Fibroblast of gingiva (primary cell): Measurements from ENCODE around the gene SIPA1.
"Not testable (repeated sequence)": the region's sequence is repeated elsewhere in the genome, so short reads cannot be mapped to it uniquely, and the experiment has no call there.

Experiments
- DNase-seq: peaks from one replicate; pipeline ENCODE4 v3.0.0-alpha.2; 2011; ENCODE audit warnings: low read depth

Gene SIPA1

DNA sequence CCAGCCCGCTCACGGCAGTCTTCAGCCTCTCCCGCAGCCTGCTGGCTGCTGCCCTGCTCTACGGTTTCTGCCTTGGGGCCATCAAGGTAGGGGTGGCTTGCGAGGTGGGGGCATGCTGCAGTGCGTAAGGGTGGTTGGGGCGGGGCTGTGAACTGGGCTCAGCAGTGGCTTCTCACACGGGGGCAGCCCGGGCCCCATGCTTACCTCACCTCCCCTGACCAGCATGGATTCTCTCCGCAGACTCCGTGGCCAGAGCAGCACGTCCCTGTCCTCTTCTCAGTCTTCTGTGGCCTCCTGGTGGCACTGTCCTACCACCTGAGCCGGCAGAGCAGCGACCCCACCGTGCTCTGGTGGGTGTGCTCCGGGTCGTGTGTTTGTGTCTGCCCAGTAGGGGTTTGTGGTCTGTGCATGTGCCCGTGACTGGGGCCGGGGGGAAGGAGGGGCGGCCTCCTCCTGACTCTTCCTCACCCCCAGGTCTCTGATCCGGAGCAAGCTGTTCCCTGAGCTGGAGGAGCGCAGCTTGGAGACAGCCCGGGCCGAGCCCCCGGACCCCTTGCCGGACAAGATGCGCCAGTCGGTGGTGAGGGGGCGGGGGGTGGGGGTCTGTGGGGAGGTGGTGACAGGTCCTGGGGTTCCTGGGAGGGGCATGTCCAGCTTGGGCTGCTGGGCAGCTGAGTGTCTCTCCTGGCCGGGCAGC is 12.8 kb upstream of the SIPA1 start:
- no peak for DNase-seq

DNA sequence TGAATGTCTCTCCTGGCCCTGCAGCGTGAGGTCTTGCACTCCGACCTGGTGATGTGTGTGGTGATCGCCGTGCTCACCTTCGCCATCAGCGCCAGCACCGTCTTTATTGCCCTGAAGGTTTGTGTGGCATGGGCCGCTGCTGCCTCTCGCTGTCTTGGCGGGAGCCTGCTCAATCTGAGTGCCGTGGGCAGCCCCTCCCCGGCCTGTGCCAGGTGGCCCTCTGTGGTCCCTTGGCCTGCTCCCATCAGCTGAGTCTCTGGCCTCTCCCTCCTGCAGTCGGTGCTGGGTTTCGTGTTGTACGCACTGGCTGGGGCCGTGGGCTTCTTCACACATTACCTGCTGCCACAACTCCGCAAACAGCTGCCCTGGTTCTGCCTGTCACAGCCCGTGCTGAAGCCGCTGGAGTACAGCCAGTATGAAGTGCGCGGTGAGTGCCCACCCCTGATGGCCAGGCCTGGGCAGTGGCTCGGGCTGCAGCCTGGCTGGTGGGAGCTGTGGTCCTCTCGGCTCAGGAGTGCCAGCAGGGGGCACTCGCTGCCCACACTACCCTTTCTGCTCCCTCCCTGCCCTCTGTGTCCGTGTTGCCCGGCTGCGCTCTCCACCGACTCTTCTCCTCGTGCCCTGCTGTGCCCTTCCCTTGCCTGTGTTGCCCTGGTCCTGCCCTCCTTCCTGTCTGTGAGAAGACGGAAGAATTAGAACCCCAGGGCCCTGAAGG is 12.1 kb upstream of the SIPA1 start:
- DNase-seq = no peak

GRCh38 chr11:65627202-65627601 is 10.7 kb upstream of the SIPA1 start:
- DNase-seq = no peak

- DNase-seq = no peak
These were observed 8.3 kb upstream of the SIPA1 start for GRCh38 chr11:65629579-65629978.

GRCh38 chr11:65630215-65630614 is 7.7 kb upstream of the SIPA1 start:
- no peak for DNase-seq

- no peak for DNase-seq
These were observed 4.4 kb upstream of the SIPA1 start for GRCh38 chr11:65633390-65634108.

- DNase-seq = no peak
These were observed 3.8 kb upstream of the SIPA1 start for GRCh38 chr11:65634109-65634436.

GRCh38 chr11:65634440-65634839 is 3.5 kb upstream of the SIPA1 start:
- no peak for DNase-seq

GRCh38 chr11:65634905-65635731 is 2.8 kb upstream of the SIPA1 start:
- DNase-seq = no peak

DNA sequence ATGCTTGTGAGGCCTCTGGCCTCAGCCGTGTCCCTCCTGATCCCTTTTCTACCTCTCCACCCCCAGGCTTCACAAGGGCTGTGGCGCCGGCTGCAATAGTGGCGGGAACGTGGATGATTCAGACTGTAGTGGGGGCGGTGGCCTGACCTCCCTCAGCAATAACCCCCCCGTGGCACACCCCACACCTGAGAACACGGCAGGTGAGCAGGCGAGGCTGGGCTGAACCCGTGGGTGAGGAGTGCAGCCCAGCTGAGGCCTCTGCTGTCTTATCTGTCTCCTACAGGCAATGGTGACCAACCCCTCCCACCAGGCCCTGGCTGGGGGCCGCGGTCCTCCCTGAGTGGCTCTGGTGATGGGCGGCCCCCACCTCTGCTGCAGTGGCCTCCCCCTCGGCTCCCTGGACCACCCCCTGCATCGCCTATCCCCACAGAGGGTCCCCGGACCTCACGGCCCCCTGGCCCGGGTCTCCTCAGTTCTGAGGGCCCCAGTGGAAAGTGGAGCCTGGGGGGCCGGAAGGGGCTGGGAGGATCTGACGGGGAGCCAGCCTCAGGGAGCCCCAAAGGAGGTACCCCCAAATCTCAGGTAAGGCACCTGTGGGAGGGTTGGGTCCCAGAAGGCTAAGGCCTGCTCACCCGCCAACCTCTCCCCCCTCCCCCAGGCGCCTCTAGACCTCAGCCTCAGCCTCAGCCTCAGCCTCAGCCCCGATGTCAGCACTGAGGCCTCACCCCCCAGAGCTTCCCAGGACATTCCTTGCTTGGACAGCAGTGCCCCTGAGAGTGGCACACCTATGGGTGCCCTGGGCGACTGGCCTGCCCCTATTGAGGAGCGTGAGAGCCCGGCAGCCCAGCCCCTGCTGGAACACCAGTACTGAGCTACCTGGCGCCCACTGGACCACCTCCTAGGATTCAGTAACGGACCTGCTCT is 1.5 kb upstream of the SIPA1 start:
- no peak for DNase-seq

DNA sequence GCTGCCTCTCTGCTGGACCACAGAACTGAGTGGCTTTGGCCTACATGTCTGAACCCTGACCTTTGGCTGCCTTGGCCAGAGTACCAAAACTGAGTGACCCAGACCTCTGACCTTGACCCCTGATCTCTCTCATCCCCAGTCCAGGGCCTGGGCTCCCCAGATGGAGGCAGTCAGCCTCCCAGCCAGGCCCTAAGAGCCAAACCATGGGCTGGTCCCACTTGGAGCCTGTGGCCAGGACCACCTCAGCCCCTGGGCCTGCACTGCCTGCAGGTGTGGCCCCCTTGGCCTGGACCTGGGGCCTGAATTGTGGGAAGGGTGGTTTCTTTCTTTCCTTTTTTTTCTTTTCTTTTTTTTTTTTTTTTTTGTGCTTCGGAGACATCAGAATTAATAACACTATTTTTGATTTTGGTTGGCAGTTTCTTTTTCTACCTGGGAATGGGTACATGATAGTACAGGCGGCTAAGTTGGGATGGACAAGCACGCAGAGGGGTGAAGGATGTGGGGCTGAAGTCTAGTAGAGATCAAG is 806 bp upstream of the SIPA1 start:
- no peak for DNase-seq

DNA sequence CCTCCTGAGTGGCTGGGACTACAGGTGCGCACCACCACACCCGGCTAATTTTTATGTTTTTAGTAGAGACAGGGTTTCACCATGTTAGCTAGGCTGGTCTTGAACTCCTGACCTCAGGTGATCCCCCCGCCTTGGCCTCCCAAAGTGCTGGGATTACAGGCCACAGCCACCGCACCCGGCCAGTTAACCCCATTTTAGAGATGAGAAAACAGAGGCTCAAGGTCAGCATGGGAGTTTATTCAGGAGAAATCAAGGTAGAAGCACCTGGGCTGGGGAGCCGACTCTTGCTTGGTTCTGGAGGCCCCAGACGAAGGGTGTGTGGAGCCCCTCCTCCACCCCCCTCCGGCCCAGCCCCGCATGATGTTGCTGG is 1.3 kb downstream of the SIPA1 start:
- not testable (repeated sequence) for DNase-seq

- no peak for DNase-seq
These were observed 2.0 kb downstream of the SIPA1 start for GRCh38 chr11:65639623-65640482.

DNA sequence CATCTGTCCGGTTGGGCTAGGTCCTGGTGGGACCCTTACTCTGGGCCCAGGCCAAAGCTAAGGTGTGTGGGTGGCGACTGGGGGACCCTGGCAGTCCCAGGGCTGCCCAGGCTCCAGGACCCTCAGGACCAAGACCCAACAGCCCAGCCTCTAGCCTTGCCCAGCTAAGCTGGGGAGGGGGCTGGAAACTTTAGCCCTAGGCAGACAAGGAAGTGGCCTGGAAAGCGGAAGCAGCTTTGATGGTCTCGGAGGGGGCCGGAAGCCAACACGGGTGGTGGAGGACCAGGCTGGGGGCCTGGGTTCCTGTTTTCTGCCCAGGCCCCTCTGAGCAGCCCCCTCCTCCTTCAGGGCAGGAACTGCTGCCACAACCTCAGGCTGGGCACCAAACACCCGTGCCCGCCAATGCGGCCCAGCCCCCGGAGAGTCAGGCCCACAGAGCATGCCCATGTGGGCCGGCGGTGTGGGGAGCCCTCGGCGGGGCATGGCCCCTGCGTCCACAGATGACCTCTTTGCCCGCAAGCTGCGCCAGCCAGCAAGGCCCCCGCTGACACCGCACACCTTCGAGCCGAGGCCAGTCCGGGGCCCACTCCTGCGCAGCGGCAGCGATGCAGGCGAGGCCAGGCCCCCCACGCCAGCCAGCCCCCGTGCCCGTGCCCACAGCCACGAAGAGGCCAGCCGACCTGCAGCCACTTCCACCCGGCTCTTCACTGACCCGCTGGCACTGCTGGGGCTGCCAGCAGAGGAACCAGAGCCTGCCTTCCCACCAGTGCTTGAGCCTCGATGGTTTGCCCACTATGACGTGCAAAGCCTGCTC is 2.8 kb downstream of the SIPA1 start:
- no peak for DNase-seq

- DNase-seq = no peak
These were observed 3.6 kb downstream of the SIPA1 start for GRCh38 chr11:65641297-65642013.

GRCh38 chr11:65642014-65642671 is 4.2 kb downstream of the SIPA1 start:
- DNase-seq = no peak

DNA sequence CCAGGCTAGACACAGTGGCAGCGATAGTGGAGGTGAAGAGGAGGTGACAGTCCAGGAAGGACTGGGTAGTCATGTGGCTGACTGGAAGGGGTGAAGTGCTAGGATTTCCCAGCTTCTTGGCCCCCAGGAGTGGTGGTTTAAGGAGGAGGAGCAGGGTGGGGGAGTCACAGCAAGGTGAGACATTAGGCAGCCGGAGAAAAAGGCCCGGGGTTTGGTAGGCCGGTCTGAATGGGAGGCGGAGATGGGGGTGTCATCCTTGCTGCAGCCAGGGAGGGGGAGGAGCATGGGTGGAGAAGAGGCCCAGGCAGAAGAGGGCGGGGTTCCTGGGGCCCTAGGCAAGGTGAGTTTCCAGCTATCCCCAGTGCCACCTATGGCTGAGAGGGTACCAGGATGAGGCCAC is 6.1 kb downstream of the SIPA1 start:
- DNase-seq = no peak

DNA sequence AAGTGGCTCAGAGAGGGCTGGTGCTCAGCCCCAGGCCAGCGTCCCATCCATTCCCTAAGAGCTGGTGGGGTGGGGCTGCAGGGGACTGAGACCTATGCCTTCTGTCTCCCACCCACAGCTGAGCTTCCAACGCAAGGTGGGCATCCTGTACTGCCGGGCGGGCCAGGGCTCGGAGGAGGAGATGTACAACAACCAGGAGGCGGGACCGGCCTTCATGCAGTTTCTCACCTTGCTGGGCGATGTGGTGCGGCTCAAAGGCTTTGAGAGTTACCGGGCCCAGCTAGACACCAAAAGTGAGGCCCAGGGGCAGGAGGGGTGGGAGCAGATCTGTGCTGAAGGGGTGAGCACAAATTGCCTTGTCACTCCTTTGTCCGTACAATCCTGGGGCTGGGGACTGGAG is 6.9 kb downstream of the SIPA1 start:
- DNase-seq = no peak
